ENCODE measurements around the gene HMGN2.

DNA sequence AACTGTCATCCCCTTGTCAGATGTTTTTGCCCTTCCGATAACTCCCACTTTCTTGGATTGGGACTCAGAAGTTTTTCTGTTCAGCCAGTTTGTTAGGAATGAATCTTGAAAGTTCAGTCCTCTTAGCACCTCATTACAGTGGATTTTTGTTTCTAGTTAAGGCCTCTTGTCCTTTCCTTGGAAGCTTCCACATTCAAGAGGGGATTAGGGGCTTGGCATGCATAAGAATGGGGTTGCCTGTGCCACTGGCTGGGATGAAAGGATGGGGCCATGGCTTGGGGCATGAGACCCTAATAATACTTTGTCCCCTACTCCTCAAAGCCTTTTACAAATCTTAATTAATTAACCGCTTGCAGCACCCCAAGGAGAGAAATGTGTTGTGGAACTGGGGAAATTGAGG lies 42.5 kb upstream of the HMGN2 start:
- TF ChIP-seq, protein P1, sequence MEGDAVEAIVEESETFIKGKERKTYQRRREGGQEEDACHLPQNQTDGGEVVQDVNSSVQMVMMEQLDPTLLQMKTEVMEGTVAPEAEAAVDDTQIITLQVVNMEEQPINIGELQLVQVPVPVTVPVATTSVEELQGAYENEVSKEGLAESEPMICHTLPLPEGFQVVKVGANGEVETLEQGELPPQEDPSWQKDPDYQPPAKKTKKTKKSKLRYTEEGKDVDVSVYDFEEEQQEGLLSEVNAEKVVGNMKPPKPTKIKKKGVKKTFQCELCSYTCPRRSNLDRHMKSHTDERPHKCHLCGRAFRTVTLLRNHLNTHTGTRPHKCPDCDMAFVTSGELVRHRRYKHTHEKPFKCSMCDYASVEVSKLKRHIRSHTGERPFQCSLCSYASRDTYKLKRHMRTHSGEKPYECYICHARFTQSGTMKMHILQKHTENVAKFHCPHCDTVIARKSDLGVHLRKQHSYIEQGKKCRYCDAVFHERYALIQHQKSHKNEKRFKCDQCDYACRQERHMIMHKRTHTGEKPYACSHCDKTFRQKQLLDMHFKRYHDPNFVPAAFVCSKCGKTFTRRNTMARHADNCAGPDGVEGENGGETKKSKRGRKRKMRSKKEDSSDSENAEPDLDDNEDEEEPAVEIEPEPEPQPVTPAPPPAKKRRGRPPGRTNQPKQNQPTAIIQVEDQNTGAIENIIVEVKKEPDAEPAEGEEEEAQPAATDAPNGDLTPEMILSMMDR (IDR thresholded peaks at IDR 0.05) = no peak
- TF ChIP-seq POLR2A (IDR thresholded peaks at IDR 0.05) (no peak), POLR2AphosphoS5 (IDR thresholded peaks at IDR 0.05) (no peak)

Measured in prostate gland (tissue), 2 donors.